K562 (cell line): ENCODE data around the gene APC2. TPM values are rescaled to one million over a fixed set of nuclear protein-coding genes. Genes with fewer than 3 reads are reported as not detected.

Experiments used
- ARID4B ChIP-seq: sonication (generic); formaldehyde crosslinking; IDR thresholded peaks from 2 replicates; pipeline ENCODE4 v1.8.0; 2022; ENCODE audit warnings: mild to moderate bottlenecking, missing genetic modification reagents
- EHMT2 ChIP-seq: fragments of 450-650 bp; IDR thresholded peaks from 2 replicates; pipeline ENCODE4 v1.6.1; 2018; ENCODE audit warnings: antibody characterized with exemption
- GABPB1 ChIP-seq: sonication (generic); formaldehyde crosslinking; IDR thresholded peaks from 2 replicates; pipeline ENCODE4 v1.8.0; 2022; ENCODE audit warnings: mild to moderate bottlenecking, missing genetic modification reagents
- KDM4B ChIP-seq, 2 experiments: fragments of 450-650 bp in 1 of 2; sonication (generic) in 1 of 2; IDR thresholded peaks; 2 replicates each; pipeline ENCODE4 v1.6.1; 2016 to 2017; ENCODE audit warnings: borderline replicate concordance in 2 of 2, antibody characterized with exemption in 1 of 2, low read depth in 1 of 2, mild to moderate bottlenecking in 1 of 2
- MAX ChIP-seq: sonication (generic); formaldehyde crosslinking; IDR thresholded peaks from 2 replicates; pipeline ENCODE4 v1.9.0; 2022; ENCODE audit warnings: mild to moderate bottlenecking, missing genetic modification reagents
- NR3C1 ChIP-seq: sonication (generic); formaldehyde crosslinking; IDR thresholded peaks from 2 replicates; pipeline ENCODE4 v1.8.1; 2022; ENCODE audit warnings: missing genetic modification reagents
- PREB ChIP-seq: sonication (generic); formaldehyde crosslinking; IDR thresholded peaks from 2 replicates; pipeline ENCODE4 v1.8.1; 2023; ENCODE audit warnings: mild to moderate bottlenecking, missing genetic modification reagents
- SMAD2 ChIP-seq: fragments of 150-350 bp; IDR thresholded peaks from 2 replicates; pipeline ENCODE4 v1.6.1; 2014; ENCODE audit warnings: low read depth, mild to moderate bottlenecking, low read length
- THAP12 ChIP-seq: fragments of 250-450 bp; sonication (Bioruptor Pico); IDR thresholded peaks from 2 replicates; pipeline ENCODE4 v1.9.0; 2021; ENCODE audit warnings: mild to moderate bottlenecking, inconsistent platforms
- VEZF1 ChIP-seq: fragments of 200-800 bp; sonication (Bioruptor generic); IDR thresholded peaks from 2 replicates; pipeline ENCODE4 v1.6.1; 2017; ENCODE audit warnings: missing genetic modification characterization, missing compliant biosample characterization
- YY1 ChIP-seq, 3 experiments: IDR thresholded peaks; 2 replicates each; pipeline ENCODE4 v1.6.1; 2011; ENCODE audit warnings: low read length in 2 of 3, mild to moderate bottlenecking in 2 of 3, moderate library complexity in 2 of 3, borderline replicate concordance in 1 of 3, control low read depth in 1 of 3, low read depth in 1 of 3; ENCODE audit not compliant: insufficient read depth in 3 of 3, insufficient replicate concordance in 2 of 3, control insufficient read depth in 1 of 3, insufficient read length in 1 of 3; ENCODE audit errors: extremely low read depth in 1 of 3
- ZFP36 ChIP-seq: fragments of 150-350 bp; IDR thresholded peaks from 2 replicates; pipeline ENCODE4 v1.6.1; 2018; ENCODE audit warnings: low read length, low read depth; ENCODE audit not compliant: partially characterized antibody
- ZNF282 ChIP-seq: sonication (generic); formaldehyde crosslinking; IDR thresholded peaks from 2 replicates; pipeline ENCODE4 v1.8.1; 2023; ENCODE audit warnings: missing genetic modification reagents
- ZNF511 ChIP-seq: sonication (generic); formaldehyde crosslinking; IDR thresholded peaks from 2 replicates; pipeline ENCODE4 v1.8.0; 2022; ENCODE audit warnings: mild to moderate bottlenecking, missing genetic modification reagents
- polyA plus RNA-seq, 8 experiments: library from polyadenylated mRNA; depleted of rRNA in 4 of 8; stranded (reverse) in 5 of 8; unstranded in 3 of 8; fragments of >200 nt; fragmentation: Nextera tagmentation in 2 of 8; fragmentation: Illumina TruSeq in 1 of 8; extraction: Ambion mirVana in 2 of 8; extraction: Trizol in 1 of 8; gene quantifications; 2 replicates each; pipeline versions ENCODE4 v1.2.1 to v1.2.3, GENCODE V29; 2011 to 2014; ENCODE audit warnings: inconsistent platforms in 1 of 8, missing spikeins in 1 of 8
- total RNA-seq, 7 experiments: library from RNA; depleted of rRNA in 6 of 7; stranded (reverse); fragments of >200 nt in 6 of 7; fragmentation: Illumina TruSeq in 2 of 7; extraction: Trizol in 2 of 7; gene quantifications; 2 replicates each; pipeline versions ENCODE4 v1.2.1 to v1.2.3, GENCODE V29; 2011 to 2021; ENCODE audit warnings: low replicate concordance in 1 of 7

The APC2 gene
- total and polyA plus RNA-seq, 9 of the 15 experiments (the other 6 are each of a cell fraction or from before 2014, with no cell fraction given): 0.01 to 0.40 (median 0.05) TPM; not detected in 3

GRCh38 chr19:1446713-1447481, 3.0 kb upstream of the APC2 start (continued):
- TF ChIP-seq THAP12 (CRISPR knock-in tag): no peak
- TF ChIP-seq SMAD2: no peak
- TF ChIP-seq ARID4B (CRISPR knock-in tag): peak; percentile 71
- TF ChIP-seq VEZF1 (CRISPR knock-in tag): peak; percentile 28; the same call in 1 of the 2 replicates
- TF ChIP-seq GABPB1 (CRISPR knock-in tag): peak; percentile 61
- peak; percentile 95 for TF ChIP-seq ZNF511 (CRISPR knock-in tag)
- peak; percentile 63 for TF ChIP-seq MAX (CRISPR knock-in tag)
- no peak for TF ChIP-seq KDM4B (IDR thresholded peaks at IDR 0.05; ENCODE audit: borderline replicate concordance in 2 of 2, low read depth in 1 of 2)
- peak; percentile 86 for TF ChIP-seq NR3C1 (CRISPR knock-in tag)
- peak; percentile 96 for TF ChIP-seq EHMT2
- no peak for TF ChIP-seq PREB
- TF ChIP-seq ZNF282: no peak; the same call in 1 of the 2 replicates
- TF ChIP-seq ZFP36: no peak
- no peak for TF ChIP-seq YY1 (IDR thresholded peaks at IDR 0.05; ENCODE audit: borderline replicate concordance in 1 of 3, control insufficient read depth in 1 of 3, extremely low read depth in 1 of 3, insufficient read depth in 3 of 3, insufficient read length in 1 of 3, insufficient replicate concordance in 2 of 3, low read depth in 1 of 3, low read length in 2 of 3)
